HepG2 (cell line): Measurements from ENCODE around the gene PPP1R12A. TPM values are rescaled to one million over a fixed set of nuclear protein-coding genes. Genes with fewer than 3 reads are reported as not detected.

ENCODE experiments used
- GABPB1 ChIP-seq: IDR thresholded peaks from 2 replicates; pipeline ENCODE4 v1.6.1; 2016; ENCODE audit warnings: mild to moderate bottlenecking, missing genetic modification reagents, moderate library complexity, missing compliant biosample characterization
- MAF1 ChIP-seq: sonication (generic); formaldehyde crosslinking; IDR thresholded peaks from 2 replicates; pipeline ENCODE4 v1.5.0; 2020; ENCODE audit warnings: missing genetic modification reagents, borderline replicate concordance
- SMAD9 ChIP-seq: sonication (generic); formaldehyde crosslinking; IDR thresholded peaks from 2 replicates; pipeline ENCODE4 v1.5.1; 2020; ENCODE audit warnings: mild to moderate bottlenecking, missing genetic modification reagents
- SP5 ChIP-seq: IDR thresholded peaks from 2 replicates; pipeline ENCODE4 v1.6.1; 2016; ENCODE audit warnings: low read depth, borderline replicate concordance
- ZBTB10 ChIP-seq: sonication (generic); formaldehyde crosslinking; IDR thresholded peaks from 2 replicates; pipeline ENCODE4 v1.4.0; 2020; ENCODE audit warnings: missing genetic modification reagents, borderline replicate concordance
- ZEB1 ChIP-seq: IDR thresholded peaks from 2 replicates; pipeline ENCODE4 v1.6.1; 2012; ENCODE audit warnings: mild to moderate bottlenecking, low read depth, inconsistent platforms; ENCODE audit not compliant: insufficient replicate concordance
- ZFAT ChIP-seq: sonication (generic); formaldehyde crosslinking; conservative IDR thresholded peaks from 2 replicates; pipeline ENCODE4 v1.8.1; 2023; ENCODE audit warnings: missing genetic modification reagents, inconsistent platforms
- ZNF556 ChIP-seq: sonication (generic); formaldehyde crosslinking; IDR thresholded peaks from 2 replicates; pipeline ENCODE4 v1.4.0; 2020; ENCODE audit warnings: mild to moderate bottlenecking, missing genetic modification reagents, borderline replicate concordance
- ZNF674 ChIP-seq: sonication (generic); formaldehyde crosslinking; IDR thresholded peaks from 2 replicates; pipeline ENCODE4 v1.5.0; 2020; ENCODE audit warnings: low read depth, mild to moderate bottlenecking, missing genetic modification reagents
- ZNF687 ChIP-seq: sonication (generic); formaldehyde crosslinking; IDR thresholded peaks from 2 replicates; pipeline ENCODE4 v1.5.1; 2020; ENCODE audit warnings: mild to moderate bottlenecking, missing genetic modification reagents, moderate library complexity
- ZNF691 ChIP-seq: sonication (generic); formaldehyde crosslinking; IDR thresholded peaks from 2 replicates; pipeline ENCODE4 v1.4.0; 2020; ENCODE audit warnings: missing genetic modification reagents, low read depth, mild to moderate bottlenecking, borderline replicate concordance
- ZNF841 ChIP-seq: sonication (generic); formaldehyde crosslinking; IDR thresholded peaks from 2 replicates; pipeline ENCODE4 v1.8.1; 2023; ENCODE audit warnings: missing genetic modification reagents, borderline replicate concordance
- polyA plus RNA-seq, 8 experiments: library from polyadenylated mRNA; depleted of rRNA in 3 of 8; stranded (reverse) in 7 of 8; unstranded in 1 of 8; fragments of >200 nt; fragmentation: Illumina TruSeq in 4 of 8; extraction: Trizol in 4 of 8; gene quantifications; 2 replicates each; pipeline versions ENCODE4 v1.2.1 to v1.2.3, GENCODE V29; 2011 to 2016; ENCODE audit warnings: low read depth in 4 of 8, missing spikeins in 1 of 8, mixed read lengths in 1 of 8; ENCODE audit not compliant: insufficient read depth in 1 of 8
- total RNA-seq, 5 experiments: library from RNA; depleted of rRNA; stranded (reverse); fragments of >200 nt; fragmentation: Illumina TruSeq; extraction: Trizol; gene quantifications; 2 replicates each; pipeline ENCODE4 v1.2.3, GENCODE V29; 2016; ENCODE audit warnings: low read depth in 1 of 5

Gene PPP1R12A
- total and polyA plus RNA-seq, 2 of the 13 experiments (the other 11 are each of a cell fraction or from before 2014, with no cell fraction given), result 23.8 to 50.0 TPM

GRCh38 chr12:79822475-79822874 is 112.4 kb downstream of the PPP1R12A start (continued):
- no peak for TF ChIP-seq ZNF687 (CRISPR knock-in tag)
- no peak for TF ChIP-seq ZNF841
- TF ChIP-seq ZEB1, result no peak
- TF ChIP-seq ZNF674, result no peak
- TF ChIP-seq SMAD9 (CRISPR knock-in tag), result no peak
- TF ChIP-seq ZNF691 (CRISPR knock-in tag), result no peak
- no peak for TF ChIP-seq MAF1 (CRISPR knock-in tag)
- TF ChIP-seq GABPB1 (CRISPR knock-in tag), result no peak
- no peak for TF ChIP-seq ZNF556
- TF ChIP-seq ZFAT (CRISPR knock-in tag), result no peak
- TF ChIP-seq ZBTB10 (CRISPR knock-in tag), result no peak
- no peak for TF ChIP-seq SP5 (CRISPR knock-in tag)
